ENCODE measurements around the gene PRKCE.

DNA sequence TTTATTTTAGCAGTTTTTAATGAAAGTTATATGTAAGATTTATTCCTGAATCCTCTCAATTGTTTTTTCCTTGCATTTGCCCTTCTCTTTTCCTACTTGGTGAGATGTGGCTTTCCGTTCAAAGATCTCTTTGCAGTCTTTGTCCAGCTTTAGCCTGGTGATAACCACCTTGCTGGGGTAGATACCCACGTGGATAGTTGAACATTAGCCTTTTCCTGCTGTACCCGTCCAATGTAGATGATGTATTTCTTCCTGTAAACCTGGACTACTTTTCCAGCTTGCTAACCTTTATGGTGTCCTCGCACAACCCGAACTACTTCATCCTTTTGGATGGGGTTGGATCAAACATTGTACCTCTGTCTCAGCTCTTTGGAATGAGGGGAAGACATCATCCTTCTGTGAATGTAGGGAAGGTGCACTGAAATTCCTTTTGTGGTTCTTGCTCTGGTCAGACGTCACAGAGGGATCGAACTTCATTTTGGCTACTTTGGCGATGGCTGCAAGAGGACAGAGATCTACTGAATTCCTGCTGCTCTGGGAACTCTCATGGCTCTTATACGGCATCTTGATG, 352.5 kb downstream of the PRKCE start:
- no peak for TF ChIP-seq SUZ12 (IDR thresholded peaks at IDR 0.05; ENCODE audit: extremely low read depth, insufficient read depth, insufficient read length)
- TF ChIP-seq YY1 (IDR thresholded peaks at IDR 0.05; ENCODE audit: insufficient read depth, insufficient read length): no peak

All from NT2/D1 (cell line).